NCI-H524 treated with DMSO at 0.1 percent for 48 hours (cell line): ENCODE data around the gene FILIP1.

Source experiments
- DNase-seq: peaks from one replicate; lab custom pipeline; 2025; lab: John Stamatoyannopoulos, UW

The FILIP1 gene

DNA sequence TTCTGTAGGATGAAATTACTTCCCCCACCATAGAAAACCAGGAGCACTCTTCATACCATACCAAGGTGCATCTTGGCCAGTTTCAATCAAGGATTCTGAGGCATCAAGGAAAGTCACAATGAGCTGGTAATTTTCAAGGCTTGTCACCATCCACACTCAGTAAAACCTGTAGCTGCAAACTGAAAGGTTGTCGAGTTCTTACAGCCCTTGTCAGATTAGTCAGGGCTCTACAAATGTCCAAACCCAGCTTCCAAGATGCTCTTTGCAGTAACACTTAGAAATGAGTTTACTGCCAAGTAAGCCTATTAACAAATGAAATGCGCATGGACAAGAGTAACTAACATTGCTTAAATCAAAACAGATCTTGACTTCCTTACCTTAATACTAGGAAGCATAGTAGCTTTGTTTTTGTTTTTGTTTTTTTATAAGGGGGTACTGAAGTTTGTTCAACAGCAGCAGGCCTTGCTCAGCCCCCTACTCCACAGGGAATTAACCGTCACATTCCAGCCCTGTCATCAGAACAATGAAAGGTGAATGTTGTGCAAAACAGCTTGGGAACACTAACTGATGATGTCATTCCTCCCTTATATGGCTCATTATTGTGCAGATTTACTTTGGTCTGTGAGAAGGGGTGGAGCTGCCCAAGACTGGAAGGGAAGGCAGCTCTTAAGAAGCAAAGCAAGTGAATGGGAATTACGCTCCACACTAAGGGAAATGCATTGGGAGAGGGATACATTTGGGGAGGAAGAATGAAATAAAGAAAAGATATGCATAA, 159.1 kb downstream of the FILIP1 start:
- no peak for DNase-seq

DNA sequence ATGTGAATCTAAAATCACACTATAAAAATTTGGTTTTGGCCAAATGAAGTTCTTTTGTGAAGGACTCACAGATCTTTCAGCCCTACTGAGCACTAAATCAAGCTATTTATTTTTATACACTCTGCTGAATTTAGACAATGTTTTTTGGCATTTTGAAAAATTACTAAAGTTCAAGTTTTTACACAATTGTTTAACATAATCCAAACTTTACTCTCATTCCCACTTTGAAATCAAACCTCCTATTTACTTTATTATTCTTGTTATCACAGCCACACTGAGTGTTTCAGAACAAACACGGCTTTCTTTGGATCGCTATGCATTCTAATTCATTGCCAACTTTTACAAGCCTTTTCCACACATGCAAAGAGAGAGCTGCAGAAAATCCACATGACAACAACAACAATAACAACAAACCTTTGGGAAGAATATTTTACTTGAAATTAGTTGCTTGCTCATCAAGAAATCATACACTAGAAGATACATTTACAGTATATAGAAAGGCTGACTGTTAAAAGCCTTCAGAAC, 159.9 kb downstream of the FILIP1 start:
- no peak for DNase-seq

DNA sequence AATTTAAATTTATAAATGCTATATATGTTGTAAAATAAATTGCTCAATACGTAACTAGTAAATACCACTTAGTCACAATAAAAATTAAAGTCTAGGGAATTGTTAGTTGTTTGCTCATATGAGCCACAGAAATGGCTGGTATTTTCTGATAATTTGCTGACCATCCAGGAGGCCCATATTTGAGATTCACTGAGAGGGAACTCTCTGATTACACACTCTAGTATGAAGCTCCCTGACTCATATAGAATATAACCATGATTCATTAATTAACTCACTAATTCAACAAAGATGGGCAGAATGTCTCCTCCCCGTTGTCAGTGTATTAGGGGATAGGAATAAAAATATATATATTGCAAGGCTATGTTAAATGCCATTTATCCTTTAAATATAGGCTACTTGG, 162.4 kb downstream of the FILIP1 start:
- no peak for DNase-seq

DNA sequence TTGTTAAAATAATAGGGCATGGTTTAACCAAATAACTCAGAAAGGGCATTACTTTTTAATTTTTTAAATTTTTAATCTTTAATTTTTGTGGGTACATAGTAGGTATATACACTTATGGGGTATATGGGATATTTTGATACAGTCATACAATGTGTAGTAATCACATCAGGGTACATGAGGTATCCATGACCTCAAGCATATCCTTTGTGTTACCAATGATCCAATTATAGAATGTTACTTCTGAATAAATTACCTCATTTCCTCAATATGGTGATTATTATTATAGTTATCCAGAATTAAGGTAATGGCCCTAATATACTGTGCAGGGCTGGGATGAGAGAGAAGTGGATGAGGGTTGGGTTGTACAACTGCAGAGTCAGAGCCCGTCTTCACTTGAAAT, 163.9 kb downstream of the FILIP1 start:
- no peak for DNase-seq

DNA sequence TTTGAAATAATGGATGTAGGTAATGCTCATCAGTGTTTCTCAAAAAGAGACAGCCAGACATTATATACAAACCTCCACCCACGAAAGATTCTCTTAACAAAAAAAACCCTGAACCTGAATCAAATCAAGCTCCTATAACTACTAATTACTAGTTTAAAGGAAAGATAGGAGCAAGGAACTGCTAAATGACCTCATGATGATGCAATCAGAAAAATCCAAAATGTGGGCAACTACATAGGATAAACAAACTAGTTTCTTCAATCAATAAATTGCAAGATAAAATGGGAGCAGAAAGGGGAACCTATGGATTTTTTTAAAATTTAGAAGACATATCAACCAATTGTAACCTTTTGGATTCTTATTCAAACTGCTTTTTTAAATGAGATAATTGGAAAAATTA, 165.8 kb downstream of the FILIP1 start:
- DNase-seq = no peak

DNA sequence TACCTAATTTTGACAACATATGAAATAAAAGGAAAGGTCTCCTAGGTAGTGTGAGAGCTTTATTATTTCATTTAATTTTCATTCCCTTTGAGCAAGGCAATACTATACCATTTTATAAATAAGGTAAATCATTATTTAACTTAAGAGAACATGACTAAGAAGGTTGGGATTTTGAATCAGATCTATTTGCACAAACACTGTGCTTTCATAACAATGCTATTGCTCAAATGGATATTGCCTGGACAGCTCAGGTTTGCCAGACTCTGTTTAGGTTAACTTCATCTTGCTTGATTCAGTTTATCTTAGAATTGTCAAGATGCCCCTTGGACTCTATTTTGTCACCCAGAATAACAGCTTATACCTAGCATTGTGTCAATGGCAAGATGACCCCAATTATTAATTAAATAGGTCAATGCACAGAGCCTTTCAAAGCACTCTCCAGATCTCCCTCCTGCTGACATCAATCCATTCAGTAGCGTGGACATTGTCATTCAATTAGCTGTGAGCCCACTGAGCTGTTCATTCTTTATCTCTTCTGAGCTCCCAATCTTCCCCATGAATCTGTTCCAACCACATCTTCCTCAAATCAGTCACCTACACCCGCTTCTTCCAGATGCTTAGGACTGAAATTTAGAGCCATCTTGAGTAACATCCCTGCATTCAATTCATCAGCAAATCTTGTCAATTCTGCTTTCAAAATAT, 166.9 kb downstream of the FILIP1 start:
- DNase-seq = no peak

DNA sequence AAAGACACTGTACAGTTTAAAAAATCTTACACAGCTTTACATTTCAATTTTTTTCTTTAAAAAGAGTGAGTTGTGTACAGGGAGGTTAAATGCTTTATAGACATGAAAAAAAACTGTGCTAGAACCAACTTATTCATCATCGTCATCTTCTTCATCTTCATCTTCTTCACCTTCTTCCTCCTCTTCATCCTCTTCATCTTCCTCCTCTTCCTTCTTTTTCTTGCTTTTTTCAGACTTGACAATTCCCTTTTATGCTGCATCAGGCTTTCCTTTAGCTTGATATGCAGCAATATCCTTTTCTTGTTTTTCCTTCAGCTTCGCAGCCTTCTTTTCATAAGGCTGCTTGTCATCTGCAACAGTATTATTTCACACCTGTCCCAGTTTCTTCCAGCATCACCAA, 174.7 kb downstream of the FILIP1 start:
- no peak for DNase-seq

DNA sequence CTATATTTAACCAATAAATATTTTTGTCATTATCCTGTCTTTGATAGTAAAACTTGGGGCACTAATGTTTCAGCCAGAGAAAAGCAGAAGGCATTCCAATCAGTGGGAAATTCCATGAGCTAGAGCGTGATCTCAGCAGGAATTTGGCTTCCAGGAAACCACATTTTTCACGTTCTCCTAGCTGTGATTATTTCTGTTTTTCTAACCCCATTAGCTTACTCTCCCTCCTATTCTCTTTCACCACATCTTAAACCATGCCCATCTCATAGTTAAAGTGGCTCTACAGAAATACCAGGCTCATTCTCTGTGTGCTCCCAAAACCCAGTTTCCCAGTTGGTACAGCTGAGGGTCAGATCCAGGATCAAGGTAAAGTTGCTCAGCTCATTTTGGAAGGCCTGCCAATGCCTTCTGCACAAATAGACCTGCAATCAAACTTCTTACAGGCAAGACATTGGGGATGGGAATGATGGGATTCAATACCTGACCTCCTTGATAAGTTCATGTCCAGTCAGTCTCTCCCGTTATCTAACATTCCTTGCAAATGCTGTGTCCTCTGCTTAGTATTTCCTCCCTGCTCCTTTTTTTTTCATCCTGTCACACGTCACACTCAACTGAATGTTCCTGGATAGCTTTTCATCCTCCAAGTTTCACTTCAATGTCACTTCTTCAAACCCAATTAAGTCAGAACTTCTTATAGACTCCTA, 175.9 kb downstream of the FILIP1 start:
- DNase-seq = no peak

DNA sequence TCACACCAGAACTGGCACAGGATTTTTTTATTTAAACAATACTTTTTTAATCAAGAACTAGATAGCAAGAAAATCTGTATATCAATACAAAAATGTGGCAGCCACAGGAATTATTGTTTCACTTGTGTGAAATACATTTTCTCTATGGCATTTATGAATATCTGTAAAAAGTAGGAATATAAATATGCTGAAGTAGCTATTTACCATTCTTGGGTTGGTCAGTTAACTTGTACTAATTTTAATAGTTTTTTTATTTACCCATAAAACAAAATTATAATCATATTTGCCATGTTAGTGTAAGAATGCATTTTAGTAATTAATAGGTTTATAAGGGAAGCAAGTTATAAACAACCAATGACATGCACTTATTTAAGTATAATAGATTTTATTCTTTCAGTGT, 177.6 kb downstream of the FILIP1 start:
- no peak for DNase-seq

DNA sequence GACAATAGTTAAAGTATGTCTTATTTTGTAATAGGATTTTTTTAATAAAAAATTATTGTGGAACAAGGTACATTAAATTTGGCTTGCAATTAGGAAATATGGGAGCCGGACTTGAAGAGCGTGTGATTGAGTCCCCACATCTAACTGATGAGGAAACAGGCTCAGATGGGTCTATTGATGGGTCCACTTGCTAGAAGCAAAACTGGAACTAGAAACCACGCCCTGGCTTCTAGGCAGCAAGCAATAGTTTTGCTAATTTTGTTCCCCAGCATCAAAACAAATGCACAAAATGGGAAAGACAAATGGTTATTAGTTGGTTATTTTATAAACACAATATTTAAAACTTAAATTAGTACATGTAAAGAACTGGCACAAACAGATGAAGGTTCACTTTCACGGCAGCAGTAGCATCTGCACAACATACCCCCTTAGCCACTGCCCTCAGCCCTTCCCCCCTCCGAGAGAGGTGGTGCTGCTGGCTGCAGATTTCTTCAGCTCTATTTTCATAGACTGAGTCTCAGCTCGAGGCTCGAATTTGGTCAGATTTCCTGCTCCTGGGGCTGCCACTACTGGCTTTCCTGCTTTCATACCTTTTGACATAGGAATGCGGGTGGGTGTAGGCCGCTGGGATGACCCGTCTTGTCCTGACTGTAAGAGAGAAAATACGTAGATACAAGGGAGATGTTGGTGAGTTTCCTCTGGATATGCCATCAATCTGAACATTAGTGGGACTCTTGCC, 185.2 kb downstream of the FILIP1 start:
- DNase-seq = no peak

DNA sequence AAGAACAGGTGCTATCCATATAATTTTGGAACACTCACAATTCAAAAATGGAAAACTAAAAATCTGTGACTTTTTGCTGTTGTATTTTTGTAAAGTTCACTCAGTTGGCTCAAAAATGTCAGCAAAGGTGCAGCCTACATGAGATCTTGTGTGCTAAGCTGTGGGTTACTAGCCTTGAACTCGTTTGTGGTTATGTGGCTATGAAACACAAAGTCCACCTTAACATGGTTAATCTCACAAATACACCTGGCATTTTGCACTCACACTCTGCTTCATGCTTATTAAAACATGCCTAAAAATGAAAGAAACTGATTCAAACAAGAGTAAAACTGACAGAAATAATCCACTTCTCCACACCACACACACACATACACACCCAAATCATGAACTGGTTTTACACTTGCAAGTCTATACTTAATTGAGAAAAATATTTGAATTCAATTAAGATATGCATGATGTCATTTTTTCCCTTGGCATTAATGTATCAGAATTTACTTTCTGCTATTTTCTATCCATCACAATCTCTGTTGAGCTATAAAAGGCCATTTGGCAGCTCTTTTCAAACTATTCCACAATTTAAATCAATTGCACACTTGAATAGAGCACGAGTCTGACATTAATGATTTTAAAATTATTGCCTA, 186.1 kb downstream of the FILIP1 start:
- DNase-seq = no peak

DNA sequence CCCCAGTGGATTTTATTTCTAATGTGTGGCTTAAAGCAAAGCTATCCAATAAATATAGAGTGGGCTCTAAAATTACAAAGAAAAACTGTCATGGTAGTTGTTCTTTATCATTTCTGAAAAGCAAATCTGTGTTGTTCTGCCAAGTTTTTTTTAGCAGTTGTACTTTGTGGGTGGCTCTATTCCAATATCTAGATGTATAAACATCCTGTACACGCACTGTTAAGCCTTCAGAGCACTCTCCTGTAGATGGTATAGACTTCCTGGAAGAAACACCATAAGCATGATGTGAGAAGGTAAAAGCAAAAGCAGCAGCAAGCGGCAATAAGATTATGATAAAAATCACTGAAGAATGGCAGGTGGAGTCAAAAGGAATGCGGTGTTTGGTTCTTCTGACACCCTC, 187.5 kb downstream of the FILIP1 start:
- no peak for DNase-seq

DNA sequence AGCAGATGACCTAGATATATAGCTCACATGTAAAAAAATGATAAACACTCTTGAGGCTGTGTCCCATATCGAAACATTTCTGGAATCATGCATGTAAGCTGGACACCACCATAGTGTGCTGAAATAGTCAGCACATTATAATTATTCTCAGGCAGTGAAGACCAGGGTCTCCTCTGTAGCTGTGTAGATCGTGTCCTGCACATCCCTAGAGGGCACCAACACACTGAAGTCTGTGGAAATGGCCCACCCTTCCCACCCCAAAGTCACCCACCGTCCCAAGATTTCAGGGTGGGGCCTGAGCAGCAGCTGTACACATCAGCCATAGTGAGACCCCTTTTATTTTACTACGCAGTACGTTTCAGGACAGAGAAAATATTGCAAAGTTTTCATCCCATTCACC, 188.0 kb downstream of the FILIP1 start:
- DNase-seq = no peak

DNA sequence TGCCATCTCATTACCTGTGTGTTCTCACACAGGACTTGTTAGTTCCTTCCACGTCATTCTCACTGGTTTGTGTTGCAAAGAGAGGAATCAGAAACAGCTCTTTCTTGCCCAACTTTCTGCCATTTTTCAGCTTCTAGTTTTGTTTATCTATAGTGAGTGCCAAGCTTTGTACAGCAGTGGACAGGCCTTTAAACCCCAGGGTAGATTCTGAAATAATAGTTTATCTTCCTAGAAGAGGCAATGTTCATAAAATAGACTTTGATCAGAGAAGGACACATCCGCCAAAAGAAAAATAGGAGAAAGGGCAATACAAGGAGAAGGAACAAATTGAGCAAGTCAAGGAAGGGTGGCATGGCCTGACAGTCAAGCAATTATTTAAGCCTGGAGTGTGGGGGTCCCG, 191.3 kb downstream of the FILIP1 start:
- DNase-seq = no peak

DNA sequence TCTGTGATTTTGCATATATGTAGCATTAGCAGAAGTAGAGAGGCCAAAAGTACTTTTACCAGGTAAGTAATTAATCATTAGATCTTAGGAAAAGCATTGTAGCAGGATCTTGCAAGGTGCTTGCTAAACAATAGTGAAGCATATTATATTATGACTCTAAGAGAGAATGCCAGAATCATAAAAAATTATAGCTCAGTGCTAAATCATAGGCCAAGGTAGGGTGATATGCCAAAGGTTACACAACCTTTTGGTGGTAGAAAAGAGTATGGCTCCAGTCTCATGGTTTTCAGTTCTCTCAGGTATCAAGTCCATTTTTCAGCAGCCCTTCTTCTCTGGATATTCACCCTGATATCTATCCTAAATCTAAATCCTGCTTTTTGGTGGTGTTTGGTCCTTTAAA, 192.1 kb downstream of the FILIP1 start:
- no peak for DNase-seq

DNA sequence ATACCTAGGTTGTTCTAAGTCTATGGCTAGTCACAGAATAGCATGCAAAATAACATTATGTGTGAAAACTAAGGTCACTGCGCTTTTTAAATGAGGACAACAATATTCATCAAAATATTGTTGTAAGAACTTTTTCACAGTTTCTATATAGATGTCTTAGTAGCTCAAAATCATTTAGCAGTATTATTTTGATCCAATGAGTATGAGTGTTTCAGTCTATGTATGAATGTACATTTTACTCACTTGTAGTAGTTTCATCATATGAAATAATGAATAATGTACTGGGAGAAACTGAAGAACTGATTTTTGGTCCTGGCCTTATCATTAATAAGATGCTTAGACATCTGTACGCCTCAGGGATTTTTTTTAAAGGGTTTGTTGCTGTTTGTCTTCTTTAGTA, 192.5 kb downstream of the FILIP1 start:
- no peak for DNase-seq

DNA sequence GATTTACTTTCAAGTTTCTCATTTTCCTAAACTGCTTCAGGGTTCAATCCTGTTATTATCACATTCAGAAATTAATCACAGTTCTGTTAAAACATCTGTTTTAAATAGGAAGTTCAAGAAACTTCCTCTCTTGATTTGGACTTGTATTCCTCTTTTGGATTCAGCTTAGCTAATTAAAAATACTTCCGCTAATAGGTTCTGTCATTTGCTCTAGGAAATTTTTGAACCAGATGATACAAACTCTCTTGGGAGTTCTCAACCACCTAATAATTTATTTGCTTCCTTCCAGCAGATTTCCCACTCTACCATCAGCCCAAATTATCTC, 193.1 kb downstream of the FILIP1 start:
- DNase-seq = no peak

DNA sequence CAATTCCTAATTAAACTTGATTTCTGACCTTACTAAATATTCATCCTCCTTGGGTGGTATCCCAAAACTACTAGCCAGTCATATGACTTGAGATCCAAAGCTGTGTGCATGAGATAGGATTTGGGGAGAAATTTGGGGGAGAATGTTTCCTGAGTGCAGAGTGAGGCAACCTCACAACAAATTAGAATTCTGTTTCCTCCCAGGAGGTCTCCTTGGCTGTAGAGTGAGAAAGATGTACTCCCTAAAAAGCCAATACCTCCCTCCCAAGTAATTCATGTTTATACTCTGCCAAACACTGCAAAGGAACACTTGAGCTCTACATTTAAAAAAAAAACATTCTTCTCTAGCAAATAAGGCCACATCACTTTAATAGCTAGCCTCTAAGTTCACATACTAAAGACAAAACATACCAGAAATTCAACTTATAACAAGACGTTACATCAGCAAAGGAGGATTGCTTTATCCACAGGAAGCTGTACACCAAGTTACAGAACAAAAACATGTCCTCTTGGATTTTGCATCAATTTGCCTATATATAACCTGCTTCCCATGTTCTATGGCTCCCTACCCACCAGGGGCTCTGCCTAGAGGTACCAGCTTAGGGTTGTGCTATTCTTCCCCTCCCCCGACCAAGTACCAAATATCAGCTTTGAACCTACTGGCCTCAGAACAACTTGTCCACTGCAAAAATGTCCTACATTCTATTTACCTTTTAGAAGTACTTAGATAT, 193.6 kb downstream of the FILIP1 start:
- no peak for DNase-seq

DNA sequence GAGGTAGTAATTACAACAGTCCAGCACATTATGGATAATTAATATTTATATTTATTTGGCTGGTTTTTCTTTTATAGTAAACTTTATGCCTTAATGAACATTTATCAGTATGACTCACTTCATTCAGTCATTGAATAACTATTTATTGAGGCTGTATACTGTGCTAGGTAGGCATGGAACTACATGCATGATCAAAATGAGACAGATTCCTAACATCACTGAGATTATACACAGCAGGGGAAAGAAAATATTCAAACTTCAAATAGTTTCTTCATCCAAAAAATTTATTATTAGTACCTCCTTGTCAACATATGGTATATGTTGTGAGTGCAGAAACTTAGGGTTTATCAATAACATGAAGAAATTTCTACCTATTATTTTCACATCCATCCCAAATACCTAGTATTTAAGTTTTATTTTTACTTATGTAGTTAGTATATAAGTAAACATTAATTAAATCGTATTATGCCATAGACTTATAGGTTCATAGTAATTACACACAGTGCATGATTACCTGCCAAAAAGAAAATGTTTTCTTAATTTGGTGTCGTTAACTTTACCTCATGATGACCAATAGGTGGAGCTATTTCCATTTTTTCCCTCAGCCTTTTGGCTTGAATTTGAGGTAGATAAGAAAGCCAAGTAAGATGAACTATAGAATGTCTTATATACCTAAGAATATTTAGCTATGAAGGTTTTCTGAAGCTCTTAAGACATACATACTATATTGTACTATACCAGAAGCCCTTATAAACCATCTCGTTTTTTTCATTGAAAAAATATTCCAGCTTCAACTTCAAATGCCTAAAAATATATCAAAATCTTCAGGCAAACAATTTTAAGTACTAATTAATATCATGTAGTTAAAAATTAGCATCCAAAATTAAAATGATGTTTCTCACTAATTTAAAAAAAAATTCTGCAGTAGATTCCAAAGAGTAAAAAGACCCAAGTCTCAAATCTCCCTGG, 196.5 kb downstream of the FILIP1 start:
- no peak for DNase-seq

DNA sequence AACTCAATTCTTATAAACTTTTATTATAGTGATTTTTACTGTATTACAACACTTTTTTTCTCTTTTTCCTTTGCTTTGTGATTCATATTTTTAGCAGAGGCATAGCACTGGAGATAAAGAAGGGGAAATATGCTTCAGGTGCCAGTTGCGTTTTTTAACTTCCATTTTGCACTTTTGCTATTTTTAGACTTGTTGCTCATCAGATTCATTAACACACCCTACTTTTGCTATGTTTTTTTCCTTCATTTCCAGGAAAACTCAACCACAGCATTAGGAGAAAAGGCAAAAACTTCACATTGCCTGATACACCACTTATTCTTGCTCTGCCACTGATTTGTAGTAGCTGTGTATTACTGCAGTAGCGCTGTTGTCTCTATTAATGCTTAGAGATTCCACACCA, 201.0 kb downstream of the FILIP1 start:
- DNase-seq = no peak
